22Rv1 (cell line): ENCODE data around the gene IQSEC1.

Experiments used
- CTCF ChIP-seq: fragments of 450-650 bp; IDR thresholded peaks from 2 replicates; pipeline ENCODE4 v1.5.1; 2017; ENCODE audit warnings: mild to moderate bottlenecking
- ZFX ChIP-seq: fragments of 450-650 bp; IDR thresholded peaks from 2 replicates; pipeline ENCODE4 v1.6.1; 2017; ENCODE audit warnings: antibody characterized with exemption, borderline replicate concordance

GRCh38 chr3:13008155-13008995 lies 64.9 kb downstream of the IQSEC1 start:
- TF ChIP-seq CTCF (no peak), ZFX (no peak)
